NK-92 treated with Interleukin-12 subunit alpha and Interleukin-12 subunit beta, amount 100 ng/mL, for 24 hours (cell line): ENCODE data around the gene OR4M1.
"Not testable (repeated sequence)": the region's sequence is repeated elsewhere in the genome, so short reads cannot be mapped to it uniquely, and the experiment has no call there.

ENCODE experiments used
- DNase-seq: peaks from one replicate; lab custom pipeline; 2025; lab: John Stamatoyannopoulos, UW

OR4M1 gene

GRCh38 chr14:19823178-19823577 lies 49.9 kb downstream of the OR4M1 start:
- no peak for DNase-seq

GRCh38 chr14:19823765-19824164 lies 50.5 kb downstream of the OR4M1 start:
- no peak for DNase-seq

- not testable (repeated sequence) for DNase-seq
Observed at GRCh38 chr14:19827626-19828244, 54.4 kb downstream of the OR4M1 start.

GRCh38 chr14:19828314-19828713 lies 55.0 kb downstream of the OR4M1 start:
- no peak for DNase-seq
